Esophagus muscularis mucosa (tissue), 2 donors: ENCODE results near the gene MAGI2.

Source experiments
- EP300 ChIP-seq: sonication (generic); formaldehyde crosslinking; IDR thresholded peaks from one replicate; pipeline ENCODE4 v1.6.1; 2017; ENCODE audit warnings: antibody characterized with exemption
- POLR2A ChIP-seq: fragments of 450-650 bp; IDR thresholded peaks from one replicate; pipeline ENCODE4 v1.6.1; 2017; ENCODE audit warnings: antibody characterized with exemption, moderate library complexity, mild to moderate bottlenecking, low read depth

- TF ChIP-seq POLR2A (no peak), EP300 (no peak)
Observed at GRCh38 chr7:78585980-78586379, 867.5 kb downstream of the MAGI2 start.
